ENCODE data around the gene EHD3.

GRCh38 chr2:31299547-31299946, 65.6 kb downstream of the EHD3 start:
- no peak for TF ChIP-seq POLR2A (IDR thresholded peaks at IDR 0.05)
- TF ChIP-seq, protein P1, sequence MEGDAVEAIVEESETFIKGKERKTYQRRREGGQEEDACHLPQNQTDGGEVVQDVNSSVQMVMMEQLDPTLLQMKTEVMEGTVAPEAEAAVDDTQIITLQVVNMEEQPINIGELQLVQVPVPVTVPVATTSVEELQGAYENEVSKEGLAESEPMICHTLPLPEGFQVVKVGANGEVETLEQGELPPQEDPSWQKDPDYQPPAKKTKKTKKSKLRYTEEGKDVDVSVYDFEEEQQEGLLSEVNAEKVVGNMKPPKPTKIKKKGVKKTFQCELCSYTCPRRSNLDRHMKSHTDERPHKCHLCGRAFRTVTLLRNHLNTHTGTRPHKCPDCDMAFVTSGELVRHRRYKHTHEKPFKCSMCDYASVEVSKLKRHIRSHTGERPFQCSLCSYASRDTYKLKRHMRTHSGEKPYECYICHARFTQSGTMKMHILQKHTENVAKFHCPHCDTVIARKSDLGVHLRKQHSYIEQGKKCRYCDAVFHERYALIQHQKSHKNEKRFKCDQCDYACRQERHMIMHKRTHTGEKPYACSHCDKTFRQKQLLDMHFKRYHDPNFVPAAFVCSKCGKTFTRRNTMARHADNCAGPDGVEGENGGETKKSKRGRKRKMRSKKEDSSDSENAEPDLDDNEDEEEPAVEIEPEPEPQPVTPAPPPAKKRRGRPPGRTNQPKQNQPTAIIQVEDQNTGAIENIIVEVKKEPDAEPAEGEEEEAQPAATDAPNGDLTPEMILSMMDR (IDR thresholded peaks at IDR 0.05), result no peak
